C4-2B (cell line): ENCODE data around the gene MMS19.
"Not testable (repeated sequence)": the region's sequence is repeated elsewhere in the genome, so short reads cannot be mapped to it uniquely, and the experiment has no call there.

ENCODE experiments used
- ZFX ChIP-seq: fragments of 450-650 bp; IDR thresholded peaks from 2 replicates; pipeline ENCODE4 v1.6.1; 2017
- TF ChIP-seq, protein P1 (sequence below): fragments of 450-650 bp; conservative IDR thresholded peaks from 2 replicates; pipeline ENCODE4 v1.5.1; 2017; ENCODE audit warnings: mild to moderate bottlenecking

DNA sequence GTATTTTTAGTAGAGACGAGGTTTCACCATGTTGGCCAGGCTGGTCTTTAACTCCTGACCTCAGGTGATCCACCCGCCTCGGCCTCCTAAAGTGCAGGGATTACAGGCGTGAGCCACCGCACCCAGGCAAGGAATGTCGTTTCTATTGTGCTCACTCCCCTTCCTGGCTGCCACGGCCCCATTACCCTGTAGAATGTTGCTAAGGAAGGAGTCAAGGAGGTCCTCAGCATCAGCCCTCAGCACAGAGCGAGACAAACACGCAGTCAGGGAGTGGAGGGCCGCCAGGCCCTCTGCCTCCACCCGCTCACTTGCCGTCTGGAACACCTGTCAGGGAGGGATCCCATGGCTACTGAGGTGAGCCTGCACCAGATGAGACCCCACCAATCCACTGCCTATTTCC, 29.4 kb downstream of the MMS19 start:
- TF ChIP-seq, protein P1, sequence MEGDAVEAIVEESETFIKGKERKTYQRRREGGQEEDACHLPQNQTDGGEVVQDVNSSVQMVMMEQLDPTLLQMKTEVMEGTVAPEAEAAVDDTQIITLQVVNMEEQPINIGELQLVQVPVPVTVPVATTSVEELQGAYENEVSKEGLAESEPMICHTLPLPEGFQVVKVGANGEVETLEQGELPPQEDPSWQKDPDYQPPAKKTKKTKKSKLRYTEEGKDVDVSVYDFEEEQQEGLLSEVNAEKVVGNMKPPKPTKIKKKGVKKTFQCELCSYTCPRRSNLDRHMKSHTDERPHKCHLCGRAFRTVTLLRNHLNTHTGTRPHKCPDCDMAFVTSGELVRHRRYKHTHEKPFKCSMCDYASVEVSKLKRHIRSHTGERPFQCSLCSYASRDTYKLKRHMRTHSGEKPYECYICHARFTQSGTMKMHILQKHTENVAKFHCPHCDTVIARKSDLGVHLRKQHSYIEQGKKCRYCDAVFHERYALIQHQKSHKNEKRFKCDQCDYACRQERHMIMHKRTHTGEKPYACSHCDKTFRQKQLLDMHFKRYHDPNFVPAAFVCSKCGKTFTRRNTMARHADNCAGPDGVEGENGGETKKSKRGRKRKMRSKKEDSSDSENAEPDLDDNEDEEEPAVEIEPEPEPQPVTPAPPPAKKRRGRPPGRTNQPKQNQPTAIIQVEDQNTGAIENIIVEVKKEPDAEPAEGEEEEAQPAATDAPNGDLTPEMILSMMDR: not testable (repeated sequence)
- not testable (repeated sequence) for TF ChIP-seq ZFX
